ENCODE measurements around the gene CASP2. TPM values are rescaled to one million over a fixed set of nuclear protein-coding genes. Genes with fewer than 3 reads are reported as not detected.

The CASP2 gene
- total and polyA plus RNA-seq, 10 of the 15 experiments (the other 5 are each of a cell fraction or from before 2014, with no cell fraction given) = 12.1 to 60.4 (median 26.2) TPM

GRCh38 chr7:143345428-143345900 is 57.3 kb downstream of the CASP2 start:
- Histone ChIP-seq H3K36me3 (ENCODE audit: control insufficient read depth in 2 of 2, insufficient read depth in 2 of 2, low read length in 1 of 2) (no peaks in the 10 kb centered on the region), H3K4me2 (ENCODE audit: control insufficient read depth, insufficient read depth) (peak overlapping the region; percentile 48; the same call in 1 of the 2 replicates), H4K20me1 (ENCODE audit: control insufficient read depth, insufficient read depth) (no peaks in the 10 kb centered on the region), H3K27me3 (replicated peaks in 1 of 2; ENCODE audit: control insufficient read depth in 2 of 2, insufficient read depth in 2 of 2, low read length in 1 of 2) (peaks cover 2 to 10% of the 10 kb centered on the region in 2 experiments; a peak in 3 of 4 replicates), H3K9ac (ENCODE audit: control insufficient read depth, insufficient read depth, low read length) (no peak overlapping the region), H3K4me3 (no peak overlapping the region), H3K79me2 (ENCODE audit: control insufficient read depth, insufficient read depth, low read length) (no peaks in the 10 kb centered on the region), H3K9me3 (replicated peaks; ENCODE audit: control insufficient read depth, insufficient read depth, low read length) (no peaks in the 10 kb centered on the region), H3K4me1 (ENCODE audit: control insufficient read depth, insufficient read depth, low read length) (no peaks in the 10 kb centered on the region), H2AFZ (ENCODE audit: control insufficient read depth, low read depth, low read length) (no peak overlapping the region; the same call in 1 of the 2 replicates), H3K27ac (ENCODE audit: control insufficient read depth, insufficient read depth) (no peak overlapping the region)
- no peak for DNase-seq (ENCODE audit: low read depth, low spot score)
- POLR2A ChIA-PET = no interaction called here
- SMC1A ChIA-PET (ENCODE audit: uncharacterized antibody, unreplicated experiment) = no interaction called here
- FAIRE-seq = no peak
- RAD21 ChIA-PET (ENCODE audit: unreplicated experiment) = no interaction called here
- CTCF ChIA-PET = interaction anchor here (0.6 to 1.5 kb wide), 4 partner anchors 11 to 105 kb away, joined by 3 to 7 read pairs (median 4); no protein-coding TSS in a partner anchor
- peak; percentile 80 for ATAC-seq
- intact Hi-C loops (cut with micrococcal nuclease; ENCODE audit: unreplicated experiment) (no loop called here), in situ Hi-C loops (cut with MboI) (no loop called here)
- BruUV-seq (replicated peaks) = no TSS peak
- WGBS (ENCODE audit: insufficient coverage, insufficient replicate concordance, low lambda C conversion rate, missing lambda C conversion rate) = 29% methylated on average over 29 of the region's 35 CpGs
- TF ChIP-seq NR2C1 (IDR thresholded peaks at IDR 0.05) (no peak), IRF3 (IDR thresholded peaks at IDR 0.05) (no peak), HDAC2 (IDR thresholded peaks at IDR 0.05) (no peak), HCFC1 (IDR thresholded peaks at IDR 0.05; ENCODE audit: low read length) (no peak), BMI1 (IDR thresholded peaks at IDR 0.05; ENCODE audit: borderline replicate concordance) (no peak), ATF3 (IDR thresholded peaks at IDR 0.05; ENCODE audit: borderline replicate concordance, extremely low read depth, low read depth, low read length) (no peak), NR2C2 (IDR thresholded peaks at IDR 0.05; ENCODE audit: borderline replicate concordance, control insufficient read depth, insufficient read length, low read depth) (no peak), ZNF592 (IDR thresholded peaks at IDR 0.05) (no peak), TCF3 (IDR thresholded peaks at IDR 0.05; ENCODE audit: borderline replicate concordance, insufficient read depth, low read depth, low read length) (no peak), TCF12 (IDR thresholded peaks at IDR 0.05; ENCODE audit: low read depth, low read length) (no peak)
- TF ChIP-seq, protein P1, sequence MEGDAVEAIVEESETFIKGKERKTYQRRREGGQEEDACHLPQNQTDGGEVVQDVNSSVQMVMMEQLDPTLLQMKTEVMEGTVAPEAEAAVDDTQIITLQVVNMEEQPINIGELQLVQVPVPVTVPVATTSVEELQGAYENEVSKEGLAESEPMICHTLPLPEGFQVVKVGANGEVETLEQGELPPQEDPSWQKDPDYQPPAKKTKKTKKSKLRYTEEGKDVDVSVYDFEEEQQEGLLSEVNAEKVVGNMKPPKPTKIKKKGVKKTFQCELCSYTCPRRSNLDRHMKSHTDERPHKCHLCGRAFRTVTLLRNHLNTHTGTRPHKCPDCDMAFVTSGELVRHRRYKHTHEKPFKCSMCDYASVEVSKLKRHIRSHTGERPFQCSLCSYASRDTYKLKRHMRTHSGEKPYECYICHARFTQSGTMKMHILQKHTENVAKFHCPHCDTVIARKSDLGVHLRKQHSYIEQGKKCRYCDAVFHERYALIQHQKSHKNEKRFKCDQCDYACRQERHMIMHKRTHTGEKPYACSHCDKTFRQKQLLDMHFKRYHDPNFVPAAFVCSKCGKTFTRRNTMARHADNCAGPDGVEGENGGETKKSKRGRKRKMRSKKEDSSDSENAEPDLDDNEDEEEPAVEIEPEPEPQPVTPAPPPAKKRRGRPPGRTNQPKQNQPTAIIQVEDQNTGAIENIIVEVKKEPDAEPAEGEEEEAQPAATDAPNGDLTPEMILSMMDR (IDR thresholded peaks at IDR 0.05 in 2 of 3, conservative IDR thresholded peaks at IDR 0.05 in 1 of 3; ENCODE audit: control insufficient read depth in 2 of 3, extremely low read depth in 1 of 3, insufficient read depth in 1 of 3, low read depth in 3 of 3, low read length in 3 of 3) = peak; percentile 34 to 40 (median 37); a peak in 5 of 6 replicates
- TF ChIP-seq, protein P2, sequence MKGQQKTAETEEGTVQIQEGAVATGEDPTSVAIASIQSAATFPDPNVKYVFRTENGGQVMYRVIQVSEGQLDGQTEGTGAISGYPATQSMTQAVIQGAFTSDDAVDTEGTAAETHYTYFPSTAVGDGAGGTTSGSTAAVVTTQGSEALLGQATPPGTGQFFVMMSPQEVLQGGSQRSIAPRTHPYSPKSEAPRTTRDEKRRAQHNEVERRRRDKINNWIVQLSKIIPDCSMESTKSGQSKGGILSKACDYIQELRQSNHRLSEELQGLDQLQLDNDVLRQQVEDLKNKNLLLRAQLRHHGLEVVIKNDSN (IDR thresholded peaks at IDR 0.05; ENCODE audit: borderline replicate concordance, extremely low read length, insufficient read depth, low read depth, low read length) = no peak
- TF ChIP-seq, protein P3, sequence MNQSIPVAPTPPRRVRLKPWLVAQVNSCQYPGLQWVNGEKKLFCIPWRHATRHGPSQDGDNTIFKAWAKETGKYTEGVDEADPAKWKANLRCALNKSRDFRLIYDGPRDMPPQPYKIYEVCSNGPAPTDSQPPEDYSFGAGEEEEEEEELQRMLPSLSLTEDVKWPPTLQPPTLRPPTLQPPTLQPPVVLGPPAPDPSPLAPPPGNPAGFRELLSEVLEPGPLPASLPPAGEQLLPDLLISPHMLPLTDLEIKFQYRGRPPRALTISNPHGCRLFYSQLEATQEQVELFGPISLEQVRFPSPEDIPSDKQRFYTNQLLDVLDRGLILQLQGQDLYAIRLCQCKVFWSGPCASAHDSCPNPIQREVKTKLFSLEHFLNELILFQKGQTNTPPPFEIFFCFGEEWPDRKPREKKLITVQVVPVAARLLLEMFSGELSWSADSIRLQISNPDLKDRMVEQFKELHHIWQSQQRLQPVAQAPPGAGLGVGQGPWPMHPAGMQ (IDR thresholded peaks at IDR 0.05; ENCODE audit: borderline replicate concordance) = no peak
